Loucy (cell line): ENCODE measurements around the gene TNK1.

ENCODE experiments used
- H2AFZ ChIP-seq: fragments of 200-600 bp; sonication (generic); 2 replicates; pipeline ENCODE4 v1.6.0; 2016; ENCODE audit warnings: antibody characterized with exemption, mild to moderate bottlenecking, low read length, moderate library complexity
- H3F3A ChIP-seq: fragments of 200-600 bp; 2 replicates; pipeline ENCODE4 v1.6.0; 2016; ENCODE audit warnings: antibody characterized with exemption, low read depth, mild to moderate bottlenecking
- H3K27me3 ChIP-seq: fragments of 200-600 bp; sonication (generic); 2 replicates; pipeline ENCODE4 v1.6.1; 2014; ENCODE audit warnings: low read length, mild to moderate bottlenecking; ENCODE audit not compliant: insufficient read depth, poor library complexity, severe bottlenecking
- H3K36me3 ChIP-seq: fragments of 200-600 bp; sonication (generic); 2 replicates; pipeline ENCODE4 v1.6.1; 2016; ENCODE audit warnings: low read length; ENCODE audit not compliant: insufficient read depth
- H3K4me1 ChIP-seq: fragments of 200-600 bp; sonication (generic); 2 replicates; pipeline ENCODE4 v1.5.1; 2014; ENCODE audit warnings: low read length, mild to moderate bottlenecking; ENCODE audit not compliant: insufficient read depth, poor library complexity, severe bottlenecking
- H3K4me2 ChIP-seq: fragments of 200-600 bp; sonication (generic); 2 replicates; pipeline ENCODE4 v1.6.0; 2014; ENCODE audit warnings: antibody characterized with exemption, low read length, low read depth, mild to moderate bottlenecking; ENCODE audit not compliant: poor library complexity, severe bottlenecking
- H3K4me3 ChIP-seq: fragments of 200-600 bp; sonication (generic); 2 replicates; pipeline ENCODE4 v1.5.1; 2014; ENCODE audit warnings: low read length, mild to moderate bottlenecking, mixed read lengths; ENCODE audit not compliant: poor library complexity, severe bottlenecking
- H3K79me2 ChIP-seq: fragments of 200-600 bp; sonication (generic); 2 replicates; pipeline ENCODE4 v1.6.1; 2014; ENCODE audit warnings: low read length; ENCODE audit not compliant: insufficient read depth
- H3K9ac ChIP-seq: fragments of 200-600 bp; sonication (generic); 2 replicates; pipeline ENCODE4 v1.6.0; 2014; ENCODE audit warnings: mild to moderate bottlenecking, low read depth, low read length, moderate library complexity; ENCODE audit not compliant: poor library complexity, severe bottlenecking
- H3K9me2 ChIP-seq: fragments of 200-600 bp; sonication (generic); replicated peaks from 2 replicates; pipeline ENCODE4 v1.6.1; 2016; ENCODE audit warnings: low read depth, low read length, mixed read lengths
- H3K9me3 ChIP-seq: fragments of 200-600 bp; sonication (generic); 2 replicates; pipeline ENCODE4 v1.6.1; 2014; ENCODE audit warnings: mild to moderate bottlenecking, antibody characterized with exemption, low read length, low read depth; ENCODE audit not compliant: insufficient read depth
- H4K20me1 ChIP-seq: fragments of 200-600 bp; sonication (generic); 2 replicates; pipeline ENCODE4 v1.6.0; 2014; ENCODE audit warnings: antibody characterized with exemption, low read length, mild to moderate bottlenecking; ENCODE audit not compliant: insufficient read depth, poor library complexity, severe bottlenecking
- CTCF ChIP-seq: fragments of 200-600 bp; sonication (generic); conservative IDR thresholded peaks from 2 replicates; pipeline ENCODE4 v1.5.1; 2014; ENCODE audit warnings: mild to moderate bottlenecking, antibody characterized with exemption, low read length
- EZH2phosphoT487 ChIP-seq: fragments of 200-600 bp; IDR thresholded peaks from 2 replicates; pipeline ENCODE4 v1.6.1; 2018; ENCODE audit warnings: antibody characterized with exemption, mild to moderate bottlenecking, moderate library complexity, borderline replicate concordance

Gene TNK1

GRCh38 chr17:7347630-7348477 lies 33.0 kb upstream of the TNK1 start:
- Histone ChIP-seq H3K79me2 (no peaks in the 10 kb centered on the region), H3K9me3 (no peaks in the 10 kb centered on the region), H4K20me1 (peaks cover 17% of the 10 kb centered on the region), H3K27me3 (no peaks in the 10 kb centered on the region), H2AFZ (no peak overlapping the region), H3K4me1 (no peaks in the 10 kb centered on the region), H3K4me3 (no peak overlapping the region), H3K9me2 (no peaks in the 10 kb centered on the region), H3K4me2 (no peak overlapping the region), H3K36me3 (peaks cover 33% of the 10 kb centered on the region; the same call in 1 of the 2 replicates), H3F3A (no peaks in the 10 kb centered on the region), H3K9ac (no peak overlapping the region)
- TF ChIP-seq EZH2phosphoT487 (no peak), CTCF (no peak)

- H3K79me2 ChIP-seq = no peaks in the 10 kb centered on the region
- no peaks in the 10 kb centered on the region for H3K4me1 ChIP-seq
Measured at GRCh38 chr17:7348478-7349242, 32.2 kb upstream of the TNK1 start.

More at GRCh38 chr17:7348478-7349242, 32.2 kb upstream of the TNK1 start:
- no peak overlapping the region for H2AFZ ChIP-seq
- no peaks in the 10 kb centered on the region for H3F3A ChIP-seq
- H3K4me3 ChIP-seq = no peak overlapping the region
- H3K4me2 ChIP-seq = no peak overlapping the region
- H4K20me1 ChIP-seq = peaks cover 17% of the 10 kb centered on the region
- no peaks in the 10 kb centered on the region for H3K9me2 ChIP-seq
- no peaks in the 10 kb centered on the region for H3K9me3 ChIP-seq
- peaks cover 29% of the 10 kb centered on the region; the same call in 1 of the 2 replicates for H3K36me3 ChIP-seq
- H3K9ac ChIP-seq = no peak overlapping the region
- no peaks in the 10 kb centered on the region for H3K27me3 ChIP-seq
- TF ChIP-seq EZH2phosphoT487 = no peak
- TF ChIP-seq CTCF = no peak
